ENCODE measurements around the gene MRPS14. TPM values are rescaled to one million over a fixed set of nuclear protein-coding genes. Genes with fewer than 3 reads are reported as not detected.

The MRPS14 gene
- total and polyA plus RNA-seq, 9 of the 15 experiments (the other 6 are each of a cell fraction or from before 2014, with no cell fraction given), result 38.1 to 231 (median 54.9) TPM

DNA sequence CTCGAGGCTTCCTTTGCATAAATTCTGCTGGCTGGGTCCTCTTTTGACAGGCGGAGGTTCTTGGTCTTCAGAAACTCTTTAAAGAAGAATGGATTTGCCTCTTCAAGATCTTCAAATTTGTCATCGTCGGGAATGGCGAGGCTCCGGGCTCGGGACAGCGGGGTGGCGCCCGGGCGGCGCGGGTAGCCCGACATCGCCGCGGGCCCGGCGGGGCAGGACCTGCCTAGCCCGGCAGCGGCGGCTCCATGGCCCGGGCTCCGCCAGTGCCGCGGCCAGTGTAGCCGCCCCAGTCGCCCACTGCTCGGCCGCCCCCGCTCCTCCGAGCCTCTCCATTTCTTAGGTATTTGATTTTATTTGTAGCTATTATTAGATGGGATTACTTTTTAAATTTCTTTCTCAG, 22.3 kb upstream of the MRPS14 start:
- FAIRE-seq, result no peak
- intact Hi-C loops (cut with micrococcal nuclease), result no loop called here
- TF ChIP-seq PCBP1 (IDR thresholded peaks at IDR 0.05; ENCODE audit: low read depth, low read length, poor library complexity, severe bottlenecking) (no peak), DIDO1 (tag; IDR thresholded peaks at IDR 0.05; ENCODE audit: low read depth) (no peak), CAMTA2 (CRISPR knock-in tag; conservative IDR thresholded peaks at IDR 0.05) (no peak), ZNF121 (CRISPR knock-in tag; conservative IDR thresholded peaks at IDR 0.05) (no peak), ZNF696 (CRISPR knock-in tag; conservative IDR thresholded peaks at IDR 0.05) (no peak), SMARCB1 (IDR thresholded peaks at IDR 0.05; ENCODE audit: insufficient read length, low read depth) (no peak), MCM5 (IDR thresholded peaks at IDR 0.05; ENCODE audit: low read depth) (no peak), FOXM1 (IDR thresholded peaks at IDR 0.05; ENCODE audit: low read depth) (no peak), FOXM1 (CRISPR knock-in tag; IDR thresholded peaks at IDR 0.05; ENCODE audit: low read depth) (no peak), CCNT2 (IDR thresholded peaks at IDR 0.05; ENCODE audit: borderline replicate concordance, extremely low read depth, insufficient read length, low read depth, low read length) (no peak), NBN (IDR thresholded peaks at IDR 0.05; ENCODE audit: low read depth) (no peak), MAFK (IDR thresholded peaks at IDR 0.05; ENCODE audit: low read length) (no peak), ZBED1 (IDR thresholded peaks at IDR 0.05) (no peak)
- TF ChIP-seq, protein P1, sequence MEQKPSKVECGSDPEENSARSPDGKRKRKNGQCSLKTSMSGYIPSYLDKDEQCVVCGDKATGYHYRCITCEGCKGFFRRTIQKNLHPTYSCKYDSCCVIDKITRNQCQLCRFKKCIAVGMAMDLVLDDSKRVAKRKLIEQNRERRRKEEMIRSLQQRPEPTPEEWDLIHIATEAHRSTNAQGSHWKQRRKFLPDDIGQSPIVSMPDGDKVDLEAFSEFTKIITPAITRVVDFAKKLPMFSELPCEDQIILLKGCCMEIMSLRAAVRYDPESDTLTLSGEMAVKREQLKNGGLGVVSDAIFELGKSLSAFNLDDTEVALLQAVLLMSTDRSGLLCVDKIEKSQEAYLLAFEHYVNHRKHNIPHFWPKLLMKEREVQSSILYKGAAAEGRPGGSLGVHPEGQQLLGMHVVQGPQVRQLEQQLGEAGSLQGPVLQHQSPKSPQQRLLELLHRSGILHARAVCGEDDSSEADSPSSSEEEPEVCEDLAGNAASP (IDR thresholded peaks at IDR 0.05), result no peak
- TF ChIP-seq, protein P2, sequence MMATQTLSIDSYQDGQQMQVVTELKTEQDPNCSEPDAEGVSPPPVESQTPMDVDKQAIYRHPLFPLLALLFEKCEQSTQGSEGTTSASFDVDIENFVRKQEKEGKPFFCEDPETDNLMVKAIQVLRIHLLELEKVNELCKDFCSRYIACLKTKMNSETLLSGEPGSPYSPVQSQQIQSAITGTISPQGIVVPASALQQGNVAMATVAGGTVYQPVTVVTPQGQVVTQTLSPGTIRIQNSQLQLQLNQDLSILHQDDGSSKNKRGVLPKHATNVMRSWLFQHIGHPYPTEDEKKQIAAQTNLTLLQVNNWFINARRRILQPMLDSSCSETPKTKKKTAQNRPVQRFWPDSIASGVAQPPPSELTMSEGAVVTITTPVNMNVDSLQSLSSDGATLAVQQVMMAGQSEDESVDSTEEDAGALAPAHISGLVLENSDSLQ (IDR thresholded peaks at IDR 0.05), result no peak
- TF ChIP-seq, protein P3, sequence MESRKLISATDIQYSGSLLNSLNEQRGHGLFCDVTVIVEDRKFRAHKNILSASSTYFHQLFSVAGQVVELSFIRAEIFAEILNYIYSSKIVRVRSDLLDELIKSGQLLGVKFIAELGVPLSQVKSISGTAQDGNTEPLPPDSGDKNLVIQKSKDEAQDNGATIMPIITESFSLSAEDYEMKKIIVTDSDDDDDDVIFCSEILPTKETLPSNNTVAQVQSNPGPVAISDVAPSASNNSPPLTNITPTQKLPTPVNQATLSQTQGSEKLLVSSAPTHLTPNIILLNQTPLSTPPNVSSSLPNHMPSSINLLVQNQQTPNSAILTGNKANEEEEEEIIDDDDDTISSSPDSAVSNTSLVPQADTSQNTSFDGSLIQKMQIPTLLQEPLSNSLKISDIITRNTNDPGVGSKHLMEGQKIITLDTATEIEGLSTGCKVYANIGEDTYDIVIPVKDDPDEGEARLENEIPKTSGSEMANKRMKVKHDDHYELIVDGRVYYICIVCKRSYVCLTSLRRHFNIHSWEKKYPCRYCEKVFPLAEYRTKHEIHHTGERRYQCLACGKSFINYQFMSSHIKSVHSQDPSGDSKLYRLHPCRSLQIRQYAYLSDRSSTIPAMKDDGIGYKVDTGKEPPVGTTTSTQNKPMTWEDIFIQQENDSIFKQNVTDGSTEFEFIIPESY (CRISPR knock-in tag; IDR thresholded peaks at IDR 0.05), result no peak
- TF ChIP-seq, protein P4, sequence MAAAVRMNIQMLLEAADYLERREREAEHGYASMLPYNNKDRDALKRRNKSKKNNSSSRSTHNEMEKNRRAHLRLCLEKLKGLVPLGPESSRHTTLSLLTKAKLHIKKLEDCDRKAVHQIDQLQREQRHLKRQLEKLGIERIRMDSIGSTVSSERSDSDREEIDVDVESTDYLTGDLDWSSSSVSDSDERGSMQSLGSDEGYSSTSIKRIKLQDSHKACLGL (CRISPR knock-in tag; IDR thresholded peaks at IDR 0.05; ENCODE audit: borderline replicate concordance, poor library complexity, severe bottlenecking), result no peak

More for the DNA sequence above, 22.3 kb upstream of the MRPS14 start:
- no peak overlapping the region for H3K4me2 ChIP-seq (ENCODE audit: insufficient read depth, low read length)
- 39% methylated on average over 25 of the region's 32 CpGs for WGBS (ENCODE audit: insufficient coverage, low coverage, missing lambda C conversion rate)
- in situ Hi-C loops (cut with MboI), result no loop called here
- H3K9me1 ChIP-seq (ENCODE audit: control insufficient read depth, insufficient read depth, low read length), result no peaks in the 10 kb centered on the region
- ChIA-PET CTCF (ENCODE audit: low intra/inter-chr PET ratio) (no interaction called here), POLR2A (interaction anchor here (1.7 kb wide), 1 partner anchor 32 kb away, joined by 4 read pairs; no protein-coding TSS in a partner anchor)
- H3K9me3 ChIP-seq (replicated peaks; ENCODE audit: control insufficient read depth, insufficient read depth, low read depth, low read length), result no peaks in the 10 kb centered on the region
- no peak overlapping the region for H3K27ac ChIP-seq (ENCODE audit: extremely low read depth, low read depth, low read length)
- no peaks in the 10 kb centered on the region for H3K36me3 ChIP-seq (ENCODE audit: control insufficient read depth, insufficient read depth, low read length)
- no peaks in the 10 kb centered on the region for H3K79me2 ChIP-seq (ENCODE audit: control insufficient read depth, insufficient read depth, low read length)
- DNase-seq (ENCODE audit: extremely low read depth in 1 of 4, low spot score in 3 of 4) (no peak), ATAC-seq (no peak; the same call in 2 of the 3 replicates)
- peaks cover 34 to 52% of the 10 kb centered on the region in 2 experiments for H3K27me3 ChIP-seq (ENCODE audit: control insufficient read depth in 2 of 2, insufficient read depth in 2 of 2, low read length in 2 of 2)
- no peak overlapping the region for H3K9ac ChIP-seq (ENCODE audit: insufficient read depth in 1 of 2, low read depth in 2 of 2, low read length in 2 of 2)
- BruUV-seq (replicated peaks), result no TSS peak
- no peak overlapping the region for H3K4me3 ChIP-seq
- peaks cover 0 to 11% of the 10 kb centered on the region in 2 experiments; a peak in 1 of 5 replicates for H3K4me1 ChIP-seq (replicated peaks in 1 of 2; ENCODE audit: control insufficient read depth in 2 of 2, insufficient read depth in 2 of 2, low read length in 2 of 2)
- no peaks in the 10 kb centered on the region for H4K20me1 ChIP-seq (replicated peaks; ENCODE audit: control insufficient read depth, insufficient read depth, low read length)
- no peak overlapping the region for H2AFZ ChIP-seq (ENCODE audit: low read depth, low read length)

Data from K562 (cell line).